Motor neuron (in vitro differentiated cells): ENCODE measurements around the gene MICB. TPM values are rescaled to one million over a fixed set of nuclear protein-coding genes. Genes with fewer than 3 reads are reported as not detected.
A peak's percentile ranks its signal among the peaks of the same experiment; 100 is the strongest.
"Not testable (repeated sequence)": the region's sequence is repeated elsewhere in the genome, so short reads cannot be mapped to it uniquely, and the experiment has no call there.

Experiments used
- ATAC-seq, 8 experiments: fragments of 200-7000 bp; cut with Tn5 transposase; replicated peaks in 6 of 8; 2 replicates each; pipeline ENCODE4 v1.8.0; 2021; ENCODE audit warnings: mild to moderate bottlenecking in 8 of 8, moderate library complexity in 8 of 8
- H3K27ac ChIP-seq, 2 donors: fragments of 250-450 bp; sonication (Bioruptor Pico); 2 replicates each; pipeline ENCODE4 v1.9.0; 2021; ENCODE audit warnings: antibody characterized with exemption in 2 of 2, mild to moderate bottlenecking in 2 of 2, moderate library complexity in 1 of 2
- H3K4me1 ChIP-seq, 2 donors: fragments of 250-450 bp; sonication (Bioruptor Pico); replicated peaks in 1 of 2; 2 replicates each; pipeline ENCODE4 v1.6.1; 2021; ENCODE audit warnings: antibody characterized with exemption in 2 of 2, mild to moderate bottlenecking in 2 of 2, moderate library complexity in 1 of 2
- H3K4me3 ChIP-seq, 5 donors: fragments of 250-450 bp; sonication (Bioruptor Pico); 2 replicates each; pipeline ENCODE4 v1.9.0; 2021; ENCODE audit warnings: antibody characterized with exemption in 5 of 5, mild to moderate bottlenecking in 5 of 5, moderate library complexity in 4 of 5
- whole genome bisulfite sequencing, 10 experiments: fragments of 450-650 bp; shearing (Covaris generic); methylation state at CpG; one replicate each; pipeline ENCODE4 v1.0.0; 2022; 5-methylcytosine and 5-hydroxymethylcytosine counted together
- in situ Hi-C, 9 experiments: fragments of 400-800 bp; cut with MboI; loops; one replicate each; pipeline ENCODE4 v1.15.0; 2021; ENCODE audit warnings: low sequenced_read_pairs in 9 of 9, low pct_unique_long_range_greater_than_20kb in 2 of 9; ENCODE audit not compliant: unreplicated experiment in 9 of 9
- total RNA-seq, 8 experiments: library from RNA; unstranded; fragments of 300-600 nt; gene quantifications; 2 replicates each; pipeline versions ENCODE4 v1.2.3 to v1.2.4, GENCODE V29; 2022

Gene MICB
- total RNA-seq: 1 to 10 TPM in 5 of 8 experiments, under 1 TPM in 2, not detected in 1; 0.49 to 4.2 (median 1.9) TPM

DNA sequence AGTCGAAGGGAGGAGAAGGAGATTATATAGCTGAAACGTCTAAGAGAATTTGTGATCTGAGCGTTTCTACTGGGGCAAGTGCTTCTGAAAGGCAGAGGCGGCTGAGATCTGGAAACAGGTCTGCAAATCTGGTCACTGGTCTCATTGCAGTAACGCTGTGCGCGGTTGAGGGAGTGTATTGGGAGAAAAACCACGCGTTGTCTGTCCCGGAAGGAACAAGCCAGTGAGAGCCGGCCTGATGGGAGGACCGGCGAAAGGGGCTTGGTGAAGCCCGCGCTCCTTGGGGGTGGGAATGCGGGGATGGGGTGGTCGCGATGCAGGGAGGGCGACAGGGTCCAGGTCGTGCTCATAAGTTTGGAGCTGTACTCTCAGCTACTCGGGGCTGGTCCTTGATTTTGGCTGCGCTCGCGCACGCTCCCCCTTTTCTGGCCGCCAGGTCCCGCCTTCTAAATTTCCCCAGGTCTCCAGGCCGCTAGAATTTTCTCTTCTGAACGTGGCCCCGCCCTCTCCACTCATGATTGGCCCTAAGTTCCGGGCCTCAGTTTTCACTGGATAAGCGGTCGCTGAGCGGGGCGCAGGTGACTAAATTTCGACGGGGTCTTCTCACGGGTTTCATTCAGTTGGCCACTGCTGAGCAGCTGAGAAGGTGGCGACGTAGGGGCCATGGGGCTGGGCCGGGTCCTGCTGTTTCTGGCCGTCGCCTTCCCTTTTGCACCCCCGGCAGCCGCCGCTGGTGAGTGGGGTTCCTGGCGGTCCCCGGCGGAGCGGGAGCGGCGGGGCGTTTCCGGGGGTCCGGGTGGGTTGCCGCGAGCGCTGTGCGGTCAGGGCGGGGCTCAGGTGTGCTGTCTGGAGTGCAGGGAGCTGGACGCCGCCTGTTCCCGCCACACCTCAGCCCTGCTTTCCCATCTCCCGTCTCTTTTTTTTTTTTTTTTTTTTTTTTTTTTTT is at the start of gene MICB:
MICB (plus strand) TSS at position 615 of the 946 bp plus-strand sequence; CDS start at position 664, 49 bp downstream.
- ATAC-seq: peak; percentile 14 to 78 (median 32)
- in situ Hi-C loops: no loop called here
- Histone ChIP-seq H3K4me3 (peak within 1 kb of the TSS; percentile 19 to 37 (median 36)), H3K27ac (peak within 1 kb of the TSS in 1 of 2 donors; percentile 8), H3K4me1 (peaks cover 4% of the 10 kb centered on the region in 2 donors)
- WGBS, 10 experiments: 0 to 60% (median 0%) methylated on average over 1 to 20 of the region's 64 CpGs; no CpG with 5 or more reads in 1 of the 10 experiments

DNA sequence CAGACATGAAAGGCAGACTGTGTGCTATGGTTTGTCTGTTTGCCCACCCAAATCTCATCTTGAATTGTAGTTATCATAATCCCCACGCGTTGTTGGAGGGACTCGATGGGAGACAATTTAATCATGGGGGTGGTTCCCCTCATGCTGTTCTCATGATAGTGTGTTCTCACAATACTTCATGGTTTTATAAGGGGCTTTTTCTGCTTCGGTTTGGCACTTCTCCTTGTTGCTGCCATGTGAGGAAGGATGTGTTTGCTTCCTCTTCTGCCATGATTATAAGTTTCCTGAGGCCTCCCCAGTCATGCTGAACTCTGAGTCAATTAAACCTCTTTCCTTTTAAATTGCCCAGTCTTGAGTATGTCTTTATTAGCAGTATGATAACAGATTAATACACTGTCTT is 47.2 kb upstream of the MICB start:
- ATAC-seq: no peak
- Histone ChIP-seq H3K4me1 (no peaks in the 10 kb centered on the region), H3K4me3 (no peak overlapping the region), H3K27ac (no peak overlapping the region)
- 0 to 79% (median 53%) methylated on average over 1 to 4 of the region's 4 CpGs; no CpG with 5 or more reads in 2 of the 10 experiments for WGBS, 10 experiments
- in situ Hi-C loops: no loop called here

GRCh38 chr6:31452859-31453258 is 45.1 kb upstream of the MICB start:
- no peak for ATAC-seq
- no peak overlapping the region for H3K4me3 ChIP-seq
- H3K4me1 ChIP-seq: no peaks in the 10 kb centered on the region
- no peak overlapping the region for H3K27ac ChIP-seq
- in situ Hi-C loops: no loop called here

GRCh38 chr6:31453259-31453658 is 44.7 kb upstream of the MICB start:
- H3K27ac ChIP-seq: no peak overlapping the region
- peak in 2 of 8 experiments; percentile 55 to 56 for ATAC-seq
- in situ Hi-C loops: no loop called here
- H3K4me3 ChIP-seq: no peak overlapping the region
- 27 to 91% (median 62%) methylated on average over 1 to 2 of the region's 2 CpGs; no CpG with 5 or more reads in 1 of the 10 experiments for WGBS, 10 experiments
- H3K4me1 ChIP-seq: no peaks in the 10 kb centered on the region

DNA sequence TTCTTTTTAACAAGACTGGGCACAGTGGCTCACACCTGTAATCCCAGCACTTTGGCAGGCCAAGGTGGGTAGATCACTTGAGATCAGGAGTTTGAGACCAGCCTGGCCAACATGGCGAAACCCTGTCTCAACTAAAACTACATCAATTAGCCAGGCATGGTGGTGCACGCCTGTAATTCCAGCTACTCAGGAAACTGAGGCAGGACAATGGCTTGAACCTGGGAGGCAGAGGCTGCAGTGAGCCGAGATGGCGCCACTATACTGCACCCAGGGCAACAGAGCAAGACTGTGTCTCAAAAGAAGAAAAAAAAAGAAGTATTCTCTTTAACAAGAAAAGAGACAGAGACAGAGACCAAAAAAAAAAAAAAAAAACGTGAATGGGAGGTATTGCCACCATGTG is 38.1 kb upstream of the MICB start:
- ATAC-seq, in situ Hi-C loops, H3K4me3 ChIP-seq, H3K27ac ChIP-seq, H3K4me1 ChIP-seq: not testable (repeated sequence)
- 33 to 94% (median 67%) methylated on average over 1 to 5 of the region's 5 CpGs; no CpG with 5 or more reads in 1 of the 10 experiments for WGBS, 10 experiments

DNA sequence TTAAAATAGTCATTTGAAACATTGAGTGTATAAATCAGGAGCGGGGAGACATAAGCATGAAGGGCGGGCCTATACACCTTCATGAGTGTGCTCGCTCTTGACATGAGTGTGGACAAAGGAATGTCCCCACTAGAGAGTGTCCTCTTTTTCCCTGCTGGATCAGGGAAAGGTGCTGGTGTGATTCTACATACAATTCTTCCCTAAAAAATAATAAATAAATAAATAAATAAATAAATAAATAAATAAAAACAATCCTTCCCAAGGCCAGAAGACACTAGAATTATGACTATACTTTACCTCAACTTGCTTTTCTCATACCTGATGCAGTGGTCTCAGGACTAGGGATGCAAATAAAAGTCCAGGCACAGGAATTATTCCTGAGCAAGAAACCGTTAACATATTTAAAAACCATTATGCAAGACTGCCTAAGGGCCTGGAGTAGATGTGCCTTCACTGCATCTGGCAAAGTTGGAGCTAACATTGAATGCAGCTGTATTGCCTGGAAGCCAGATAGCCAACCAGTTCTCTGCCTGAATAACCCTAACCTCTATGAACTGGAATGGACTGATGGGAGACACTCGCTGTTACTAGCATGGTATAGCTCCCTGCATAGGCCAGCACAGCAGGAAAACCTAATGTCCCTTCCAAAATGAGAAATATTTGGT is 37.5 kb upstream of the MICB start:
- ATAC-seq: peak in 3 of 8 experiments; percentile 43 to 78 (median 45)
- Histone ChIP-seq H3K27ac (no peak overlapping the region), H3K4me3 (no peak overlapping the region), H3K4me1 (no peaks in the 10 kb centered on the region)
- in situ Hi-C loops: no loop called here
- 68 to 100% (median 95%) methylated on average over 1 to 5 of the region's 5 CpGs for WGBS, 10 experiments

GRCh38 chr6:31462026-31462963 is 35.6 kb upstream of the MICB start:
- H3K4me3 ChIP-seq: peak overlapping the region in 2 of 5 donors; percentile 18 to 22
- in situ Hi-C loops: no loop called here
- H3K27ac ChIP-seq: no peak overlapping the region
- H3K4me1 ChIP-seq: peaks cover 7% of the 10 kb centered on the region in 2 donors
- 0 to 100% (median 64%) methylated on average over 1 to 6 of the region's 11 CpGs for WGBS, 10 experiments
- peak in 3 of 8 experiments; percentile 4 to 30 (median 30) for ATAC-seq

GRCh38 chr6:31462964-31463870 is 34.7 kb upstream of the MICB start:
- ATAC-seq: peak; percentile 51 to 89 (median 86)
- WGBS, 10 experiments: 10 to 70% (median 40%) methylated on average over 1 to 18 of the region's 29 CpGs; no CpG with 5 or more reads in 3 of the 10 experiments
- in situ Hi-C loops: no loop called here
- H3K27ac ChIP-seq: no peak overlapping the region
- peaks cover 8 to 10% of the 10 kb centered on the region in 2 donors for H3K4me1 ChIP-seq
- peak overlapping the region in 3 of 5 donors; percentile 7 to 22 (median 18) for H3K4me3 ChIP-seq

DNA sequence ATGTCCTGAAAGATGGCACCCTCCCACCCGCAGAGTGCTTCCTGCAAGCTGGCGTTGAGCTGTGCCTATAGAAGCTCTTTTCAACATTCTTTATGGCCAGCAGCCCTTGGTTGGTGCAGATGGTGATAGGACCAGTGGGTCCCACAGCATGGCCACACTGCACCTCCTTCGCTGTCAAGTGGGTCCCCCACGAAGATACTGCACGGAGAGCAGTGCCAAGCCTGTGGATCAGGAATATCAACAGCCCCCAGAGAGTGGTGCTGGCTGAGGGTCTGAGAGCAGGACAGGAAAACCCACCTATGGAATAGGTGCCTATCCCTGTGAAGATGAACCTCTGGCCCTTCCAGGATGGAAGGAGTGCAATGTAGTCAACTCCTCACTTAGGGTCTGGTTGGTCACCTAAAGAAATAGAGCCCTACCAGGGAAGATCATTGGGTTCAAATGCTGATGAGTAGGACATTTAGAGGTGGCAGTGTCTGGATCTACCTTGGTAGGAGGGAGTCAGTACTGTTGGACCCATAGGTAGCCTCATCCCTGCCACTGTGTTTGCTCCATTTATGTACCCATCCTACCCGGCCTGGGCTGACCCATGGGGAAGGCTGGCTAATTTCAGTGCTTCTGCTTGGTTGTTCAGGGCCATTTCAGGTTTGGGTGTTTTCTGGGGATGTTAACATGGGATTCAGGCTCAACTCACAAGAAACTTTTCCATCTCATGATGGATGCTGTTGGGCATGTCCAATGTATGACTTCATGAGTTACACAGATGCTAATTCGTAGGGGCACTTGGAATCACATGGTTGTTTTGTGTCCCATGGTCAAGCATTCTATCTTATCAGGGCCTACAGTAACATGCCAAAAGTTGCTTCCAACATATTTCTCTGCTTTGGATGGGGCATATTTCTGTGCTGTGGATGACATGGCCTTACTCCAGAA is 33.4 kb upstream of the MICB start:
- WGBS, 10 experiments: 27 to 100% (median 82%) methylated on average over 1 to 6 of the region's 7 CpGs; no CpG with 5 or more reads in 1 of the 10 experiments
- H3K4me3 ChIP-seq: no peak overlapping the region
- H3K4me1 ChIP-seq: peaks cover 8 to 10% of the 10 kb centered on the region in 2 donors
- H3K27ac ChIP-seq: no peak overlapping the region
- in situ Hi-C loops: no loop called here
- no peak for ATAC-seq

GRCh38 chr6:31465185-31465536 is 32.8 kb upstream of the MICB start:
- Histone ChIP-seq H3K4me1 (peaks cover 8 to 10% of the 10 kb centered on the region in 2 donors), H3K4me3 (no peak overlapping the region), H3K27ac (no peak overlapping the region)
- ATAC-seq: no peak
- WGBS, 10 experiments: 33 to 80% (median 80%) methylated on average over 1 of the region's 1 CpG; no CpG with 5 or more reads in 7 of the 10 experiments
- in situ Hi-C loops: no loop called here

DNA sequence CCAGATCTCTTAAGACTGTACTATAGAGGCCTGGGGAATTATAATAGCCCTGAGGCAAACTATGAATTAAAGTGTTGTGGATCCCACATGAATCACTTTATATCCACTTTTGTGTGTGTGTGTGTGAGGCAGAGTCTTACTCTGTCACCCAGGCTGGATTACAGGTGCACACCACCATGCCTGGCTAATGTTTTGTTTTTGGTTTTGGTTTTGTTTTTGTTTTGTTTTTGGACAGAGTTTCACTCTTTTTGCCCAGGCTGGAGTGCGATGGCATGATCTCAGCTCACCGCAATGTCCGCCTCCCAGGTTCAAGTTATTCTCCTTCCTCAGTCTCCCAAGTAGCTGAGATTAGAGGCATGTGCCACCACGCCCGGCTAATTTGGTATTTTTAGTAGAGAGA is 32.2 kb upstream of the MICB start:
- peaks cover 8 to 10% of the 10 kb centered on the region in 2 donors for H3K4me1 ChIP-seq
- in situ Hi-C loops: no loop called here
- no peak overlapping the region for H3K4me3 ChIP-seq
- no peak for ATAC-seq
- 87 to 100% (median 92%) methylated on average over 3 to 5 of the region's 5 CpGs; no CpG with 5 or more reads in 3 of the 10 experiments for WGBS, 10 experiments
- H3K27ac ChIP-seq: no peak overlapping the region
